Kidney (tissue), 14 donors: Measurements from ENCODE around the gene WFS1. TPM values are rescaled to one million over a fixed set of nuclear protein-coding genes. Genes with fewer than 3 reads are reported as not detected.
A peak's percentile ranks its signal among the peaks of the same experiment; 100 is the strongest.

Experiments
- DNase-seq, 5 donors: peaks; one replicate each; pipeline ENCODE4 v3.0.0-alpha.2; 2013 to 2020
- FAIRE-seq: peaks from 2 replicates; lab custom pipeline; 2012; peaks lifted over from hg19 to GRCh38; lab: Jason Lieb, UNC
- H3K27ac ChIP-seq, 2 donors: one replicate each; pipeline ENCODE4 v1.7.0; 2013; ENCODE audit warnings: low read depth in 2 of 2, low read length in 2 of 2, inconsistent platforms in 1 of 2
- H3K27me3 ChIP-seq: one replicate; pipeline ENCODE4 v1.7.1; 2013; ENCODE audit warnings: low read length, inconsistent platforms; ENCODE audit not compliant: control insufficient read depth, insufficient read depth
- H3K36me3 ChIP-seq, 3 donors: one replicate each; pipeline versions ENCODE4 v1.7.0 to v1.7.1; 2013; ENCODE audit warnings: low read length in 3 of 3, control low read depth in 1 of 3, inconsistent platforms in 1 of 3; ENCODE audit not compliant: insufficient read depth in 3 of 3, control insufficient read depth in 2 of 3
- H3K4me1 ChIP-seq, 3 donors: one replicate each; pipeline versions ENCODE4 v1.7.0 to v1.7.1; 2013; ENCODE audit warnings: low read length in 3 of 3, inconsistent platforms in 1 of 3, low read depth in 1 of 3; ENCODE audit not compliant: control insufficient read depth in 2 of 3, insufficient read depth in 2 of 3
- H3K4me3 ChIP-seq, 3 donors: one replicate each; pipeline versions ENCODE4 v1.7.0 to v1.8.1; 2013; ENCODE audit warnings: low read length in 3 of 3, control low read depth in 1 of 3, inconsistent platforms in 1 of 3
- H3K9ac ChIP-seq, 3 donors: one replicate each; pipeline versions ENCODE4 v1.7.0 to v1.7.1; 2013; ENCODE audit warnings: low read length in 3 of 3, control low read depth in 1 of 3, inconsistent platforms in 1 of 3
- H3K9me3 ChIP-seq, 3 donors: one replicate each; pipeline versions ENCODE4 v1.7.0 to v1.7.1; 2013; ENCODE audit warnings: low read length in 3 of 3, control low read depth in 1 of 3, inconsistent platforms in 1 of 3; ENCODE audit not compliant: control insufficient read depth in 2 of 3, insufficient read depth in 1 of 3
- intact Hi-C: fragments of 100-400 bp; cut with DNase I; formaldehyde crosslinking; loops from one replicate; pipeline ENCODE4 v1.11.1; 2022
- polyA plus RNA-seq: library from polyadenylated mRNA; stranded (reverse); fragments of 350-450 nt; fragmentation: Illumina TruSeq; extraction: RNeasy Lipid Tissue Mini Kit (QIAGEN cat#74804); gene quantifications from one replicate; pipeline ENCODE4 v1.2.3, GENCODE V29; 2014; ENCODE audit warnings: low read depth, low replicate concordance; ENCODE audit not compliant: insufficient read depth
- total RNA-seq: library from RNA; stranded (reverse); fragmentation: NEBNext Ultra II Directional; extraction: Animal tissue kit (Norgen Biotek cat#: 25700); gene quantifications from one replicate; pipeline ENCODE4 v1.2.1, GENCODE V29; 2021
- TF ChIP-seq, protein P1 (sequence below): IDR thresholded peaks from 3 replicates; pipeline ENCODE4 v1.5.1; 2012; ENCODE audit warnings: mild to moderate bottlenecking, moderate library complexity, borderline replicate concordance; ENCODE audit not compliant: insufficient read depth; ENCODE audit errors: extremely low read depth
- donor health status: control.
- donor health status: control.
- donor health status: control.
- donor health status: control.
- donor health status: control.
- donor health status: DM: yes; HTN: yes; CAD: no.
- donor health status: Normal renal cell carcinoma (clear cell type).

WFS1 gene
- total and polyA plus RNA-seq, 2 donors from 2014 or later, result 20.8 to 31.4 TPM

DNA sequence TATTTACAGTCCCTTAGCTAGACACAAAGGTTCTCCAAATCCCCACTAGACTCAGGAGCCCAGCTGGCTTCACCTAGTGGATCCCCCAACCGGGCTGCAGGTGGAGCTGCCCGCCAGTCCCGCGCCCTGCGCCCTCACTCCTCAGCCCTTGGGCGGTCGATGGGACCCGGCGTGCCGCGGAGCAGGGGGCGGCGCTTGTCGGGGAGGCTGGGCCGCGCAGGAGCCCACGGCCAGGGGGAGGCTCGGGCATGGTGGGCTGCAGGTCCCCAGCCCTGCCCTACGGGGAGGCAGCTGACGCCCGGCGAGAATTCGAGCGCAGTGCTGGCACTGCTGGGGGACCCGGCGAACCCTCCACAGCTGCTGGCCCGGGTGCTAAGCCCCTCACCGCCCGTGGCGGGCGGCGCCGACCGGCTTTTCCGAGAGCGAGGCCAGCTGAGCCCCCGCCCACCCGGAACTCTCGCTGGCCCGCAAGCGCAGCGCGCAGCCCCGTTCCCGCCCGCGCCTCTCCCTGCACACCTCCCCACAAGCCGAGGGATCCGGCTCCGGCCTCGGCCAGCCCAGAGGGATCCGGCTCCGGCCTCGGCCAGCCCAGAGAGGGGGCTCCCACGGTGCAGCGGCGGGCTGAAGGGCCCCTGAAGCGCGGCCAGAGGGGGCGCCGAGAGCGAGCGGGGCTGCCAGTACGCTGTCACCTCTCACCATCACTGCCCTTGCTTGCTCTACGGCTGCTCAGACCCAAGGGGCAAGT, 39.4 kb downstream of the WFS1 start:
- peaks cover 0 to 4% (median 0%) of the 10 kb centered on the region in 3 donors for H3K4me1 ChIP-seq
- H3K27me3 ChIP-seq, result no peaks in the 10 kb centered on the region
- H3K4me3 ChIP-seq, result peak overlapping the region in 2 of 3 donors; percentile 30 to 46
- intact Hi-C loops, result no loop called here
- peaks cover 0 to 2% (median 0%) of the 10 kb centered on the region in 3 donors for H3K36me3 ChIP-seq
- DNase-seq (peak in 4 of 5 donors; percentile 61 to 79 (median 72)), FAIRE-seq (no peak)
- TF ChIP-seq, protein P1, sequence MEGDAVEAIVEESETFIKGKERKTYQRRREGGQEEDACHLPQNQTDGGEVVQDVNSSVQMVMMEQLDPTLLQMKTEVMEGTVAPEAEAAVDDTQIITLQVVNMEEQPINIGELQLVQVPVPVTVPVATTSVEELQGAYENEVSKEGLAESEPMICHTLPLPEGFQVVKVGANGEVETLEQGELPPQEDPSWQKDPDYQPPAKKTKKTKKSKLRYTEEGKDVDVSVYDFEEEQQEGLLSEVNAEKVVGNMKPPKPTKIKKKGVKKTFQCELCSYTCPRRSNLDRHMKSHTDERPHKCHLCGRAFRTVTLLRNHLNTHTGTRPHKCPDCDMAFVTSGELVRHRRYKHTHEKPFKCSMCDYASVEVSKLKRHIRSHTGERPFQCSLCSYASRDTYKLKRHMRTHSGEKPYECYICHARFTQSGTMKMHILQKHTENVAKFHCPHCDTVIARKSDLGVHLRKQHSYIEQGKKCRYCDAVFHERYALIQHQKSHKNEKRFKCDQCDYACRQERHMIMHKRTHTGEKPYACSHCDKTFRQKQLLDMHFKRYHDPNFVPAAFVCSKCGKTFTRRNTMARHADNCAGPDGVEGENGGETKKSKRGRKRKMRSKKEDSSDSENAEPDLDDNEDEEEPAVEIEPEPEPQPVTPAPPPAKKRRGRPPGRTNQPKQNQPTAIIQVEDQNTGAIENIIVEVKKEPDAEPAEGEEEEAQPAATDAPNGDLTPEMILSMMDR, result no peak
- no peaks in the 10 kb centered on the region for H3K9me3 ChIP-seq
- H3K9ac ChIP-seq, result no peak overlapping the region
- no peak overlapping the region for H3K27ac ChIP-seq

DNA sequence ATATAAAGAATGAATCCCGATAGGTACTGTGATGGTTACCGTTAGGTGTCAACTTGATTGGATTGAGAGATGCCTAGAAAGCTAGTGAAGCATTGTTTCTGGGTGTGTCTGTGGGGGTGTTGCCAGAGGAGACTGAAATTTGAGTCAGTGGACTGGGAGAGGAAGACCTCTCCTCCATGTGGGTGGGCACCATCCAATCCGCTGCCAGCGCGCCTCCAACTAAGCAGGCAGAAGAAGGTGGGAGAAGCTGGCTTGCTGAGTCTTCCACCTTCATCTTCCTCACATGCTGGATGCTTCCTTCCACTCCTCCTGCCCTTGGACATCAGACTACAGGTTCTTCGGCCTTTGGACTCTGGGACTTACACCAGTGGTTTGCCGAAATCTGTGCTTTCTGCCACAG, 40.1 kb downstream of the WFS1 start:
- Histone ChIP-seq H3K9me3 (no peaks in the 10 kb centered on the region), H3K9ac (no peak overlapping the region), H3K4me1 (peaks cover 0 to 4% (median 0%) of the 10 kb centered on the region in 3 donors), H3K4me3 (no peak overlapping the region), H3K27ac (no peak overlapping the region), H3K27me3 (no peaks in the 10 kb centered on the region), H3K36me3 (no peaks in the 10 kb centered on the region)
- intact Hi-C loops, result no loop called here
- peak in 3 of 5 donors; percentile 16 to 30 (median 23) for DNase-seq
- no peak for FAIRE-seq
- TF ChIP-seq, protein P1, result no peak

DNA sequence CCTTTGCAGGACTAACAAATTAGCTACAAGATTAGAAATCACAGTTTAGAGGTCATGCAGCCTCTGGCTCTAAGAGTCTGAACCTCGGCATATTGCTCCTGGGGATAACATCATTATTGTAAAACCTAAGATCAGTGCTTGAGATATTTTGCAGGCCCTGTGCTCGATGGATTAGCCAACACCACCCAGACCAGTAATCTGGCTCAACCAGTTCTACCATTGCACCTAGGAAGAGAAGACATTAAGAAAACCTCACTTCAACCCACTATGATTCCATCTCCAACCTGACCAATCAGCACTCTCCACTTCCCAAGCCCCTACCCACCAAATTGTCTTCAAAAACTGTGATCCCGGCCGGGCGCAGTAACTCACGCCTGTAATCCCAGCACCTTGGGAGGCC, 43.6 kb downstream of the WFS1 start:
- Histone ChIP-seq H3K27me3 (no peaks in the 10 kb centered on the region), H3K9ac (no peak overlapping the region), H3K4me3 (no peak overlapping the region), H3K27ac (no peak overlapping the region), H3K36me3 (no peaks in the 10 kb centered on the region), H3K4me1 (peaks cover 0 to 4% (median 0%) of the 10 kb centered on the region in 3 donors), H3K9me3 (no peaks in the 10 kb centered on the region)
- TF ChIP-seq, protein P1, result no peak
- intact Hi-C loops, result no loop called here
- no peak for DNase-seq
- FAIRE-seq, result no peak
